NCI-H524 treated with DMSO at 0.1 percent for 48 hours (cell line): ENCODE results near the gene KCNQ1.

ENCODE experiments used
- DNase-seq: peaks from one replicate; lab custom pipeline; 2025; lab: John Stamatoyannopoulos, UW

Gene KCNQ1

GRCh38 chr11:2700415-2701211, 255.8 kb downstream of the KCNQ1 start:
- DNase-seq = no peak

DNA sequence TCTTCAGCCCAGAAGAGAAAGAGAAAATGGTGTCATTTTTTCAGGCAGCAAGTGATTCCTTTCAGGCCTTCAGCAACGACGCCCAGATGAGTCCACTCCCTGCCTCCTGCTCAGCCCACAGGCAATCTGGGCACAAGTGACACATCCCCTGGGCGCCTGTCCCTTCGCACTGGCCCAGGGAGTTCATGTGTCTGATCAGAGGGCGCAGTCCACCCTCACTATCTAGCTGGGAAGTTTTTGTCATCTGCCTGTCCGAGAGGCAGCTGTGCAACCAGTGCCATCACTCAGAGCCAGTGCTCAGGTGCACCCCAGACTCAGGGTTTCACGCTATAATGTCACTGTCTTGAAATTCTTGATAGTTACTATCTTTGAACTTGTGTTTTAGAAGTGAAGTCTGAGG, 256.4 kb downstream of the KCNQ1 start:
- DNase-seq = no peak

DNA sequence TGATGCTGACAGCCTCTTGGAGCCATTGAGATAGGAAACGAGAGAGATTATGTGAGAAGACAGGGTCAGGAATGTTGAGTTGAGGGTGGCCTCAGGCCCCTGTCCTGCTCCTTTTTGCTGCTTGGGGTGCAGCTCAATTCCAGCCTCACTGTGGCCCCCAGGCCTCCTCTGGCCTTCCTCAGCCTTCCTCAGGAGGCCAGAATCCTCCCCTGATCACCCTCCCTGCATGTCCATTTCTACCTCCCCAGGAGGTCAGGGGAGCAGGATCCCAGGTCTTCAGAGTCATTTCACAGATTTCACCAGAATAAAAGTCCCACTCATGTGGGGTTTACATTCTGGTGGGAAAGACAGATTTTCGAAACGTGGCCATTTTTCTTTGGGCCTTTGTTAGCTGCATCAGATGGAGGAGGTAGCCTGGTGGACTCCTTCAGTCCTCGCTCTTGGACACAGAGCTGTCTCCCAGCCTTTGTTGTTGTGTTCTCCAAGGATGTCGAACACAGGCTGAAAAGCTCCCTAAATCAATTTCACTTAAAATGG, 257.2 kb downstream of the KCNQ1 start:
- DNase-seq = no peak

DNA sequence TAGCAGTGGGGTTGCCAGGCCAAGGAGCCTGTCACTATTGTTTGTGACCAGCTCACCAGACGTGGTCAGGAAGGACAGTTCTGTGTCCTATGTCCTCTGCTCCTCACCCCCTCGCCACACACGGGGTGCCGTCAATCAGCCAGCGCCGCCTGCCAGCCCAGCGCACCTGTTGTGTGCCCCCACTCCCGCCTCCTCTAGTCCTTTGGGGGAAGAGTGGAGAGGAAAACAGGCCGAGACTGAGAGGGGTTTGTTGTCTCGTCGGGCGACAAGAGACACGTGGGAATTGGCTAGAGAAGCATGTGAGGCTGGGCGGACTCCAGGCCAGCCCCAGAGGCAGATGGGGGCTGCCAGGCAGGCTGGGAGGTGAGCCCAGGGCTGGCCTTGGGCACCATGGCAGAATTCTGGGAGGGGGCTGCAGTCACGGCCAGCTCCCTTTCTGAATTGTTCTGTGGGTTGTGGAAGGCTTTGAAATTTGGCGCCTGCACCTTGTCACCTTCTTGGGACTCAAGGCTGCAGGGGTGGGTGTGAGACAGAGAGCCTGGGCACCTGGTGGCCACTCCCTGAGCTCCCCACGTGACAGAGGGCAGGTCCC, 258.1 kb downstream of the KCNQ1 start:
- DNase-seq = no peak

GRCh38 chr11:2703363-2704141, 258.7 kb downstream of the KCNQ1 start:
- DNase-seq = peak; percentile 42

GRCh38 chr11:2704356-2704755, 259.5 kb downstream of the KCNQ1 start:
- DNase-seq = no peak

DNA sequence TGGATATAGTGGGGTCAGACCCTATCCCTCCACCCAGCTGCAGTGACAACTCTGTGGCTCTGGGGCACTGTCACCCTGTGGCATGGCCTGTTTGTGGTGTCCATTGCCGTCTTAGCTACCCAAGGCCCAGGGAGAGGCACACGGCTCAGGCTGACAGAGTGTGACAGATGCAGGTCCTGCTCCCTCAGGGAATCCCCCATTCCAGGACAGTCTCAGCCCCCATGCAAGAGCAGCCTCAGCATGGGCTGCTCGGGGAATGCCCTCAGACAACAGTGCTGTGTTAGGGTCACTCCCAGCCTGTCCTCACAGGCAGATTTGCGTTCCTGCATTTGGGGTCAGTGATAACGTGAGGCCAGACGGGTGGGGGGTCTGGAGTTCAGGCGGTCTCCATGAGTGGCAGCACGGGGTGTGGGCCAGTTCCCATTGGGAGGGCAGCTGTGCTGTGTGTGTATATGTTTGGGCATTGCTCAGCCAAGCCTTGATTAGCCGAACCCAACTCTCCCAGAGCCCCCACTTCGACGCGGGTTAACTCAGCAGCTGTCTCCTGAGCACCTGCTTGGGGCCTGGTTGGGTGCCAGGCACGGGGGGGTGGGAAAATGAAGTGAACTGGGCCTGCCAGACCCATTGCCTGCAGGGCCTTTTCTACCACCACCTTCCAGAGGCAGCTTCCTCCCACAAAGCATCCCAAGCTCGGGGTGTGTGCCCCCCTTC, 260.2 kb downstream of the KCNQ1 start:
- DNase-seq = no peak

DNA sequence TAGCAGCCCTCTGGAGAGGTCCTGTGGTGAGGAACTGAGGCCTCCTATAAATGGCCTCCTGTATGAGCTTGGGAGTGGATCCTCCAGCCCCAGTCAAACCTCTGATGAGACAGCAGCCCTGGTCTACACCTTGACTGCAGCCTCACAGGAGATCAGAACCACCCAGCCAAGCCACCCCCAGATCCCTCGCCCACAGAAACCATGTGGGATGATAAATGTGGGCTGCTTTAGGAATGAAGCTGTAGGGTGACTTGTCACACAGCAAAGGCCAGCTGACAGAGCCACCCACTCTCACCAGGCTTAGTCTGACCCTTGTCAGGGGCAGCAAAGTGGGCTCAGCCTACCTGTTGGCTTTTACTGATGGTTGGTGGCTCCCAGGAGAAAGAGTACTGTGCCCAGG, 261.5 kb downstream of the KCNQ1 start:
- DNase-seq = no peak

- DNase-seq = no peak
Observed at GRCh38 chr11:2707736-2708135, 262.9 kb downstream of the KCNQ1 start.

DNA sequence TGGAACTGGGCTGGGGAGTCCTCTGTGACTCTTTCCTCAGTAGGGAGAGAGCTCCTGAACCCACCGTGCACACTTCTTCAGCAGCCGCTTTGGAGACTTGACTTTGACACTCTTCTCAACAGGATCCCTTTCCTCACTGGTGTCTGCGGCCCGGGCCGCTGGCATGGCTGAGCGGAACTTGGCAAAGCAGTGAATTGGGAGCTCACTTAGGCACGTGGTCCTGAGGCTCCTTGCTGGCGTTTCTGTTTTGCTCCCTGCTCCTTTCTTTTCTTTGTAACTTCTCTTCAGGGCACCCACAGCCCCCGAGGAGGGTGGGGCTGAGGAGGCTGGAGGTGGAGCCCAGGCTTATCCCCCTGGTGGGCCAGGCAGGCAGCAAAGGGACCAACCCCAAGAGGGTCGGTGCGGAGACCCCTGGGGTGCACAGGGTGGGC, 263.4 kb downstream of the KCNQ1 start:
- DNase-seq = no peak

DNA sequence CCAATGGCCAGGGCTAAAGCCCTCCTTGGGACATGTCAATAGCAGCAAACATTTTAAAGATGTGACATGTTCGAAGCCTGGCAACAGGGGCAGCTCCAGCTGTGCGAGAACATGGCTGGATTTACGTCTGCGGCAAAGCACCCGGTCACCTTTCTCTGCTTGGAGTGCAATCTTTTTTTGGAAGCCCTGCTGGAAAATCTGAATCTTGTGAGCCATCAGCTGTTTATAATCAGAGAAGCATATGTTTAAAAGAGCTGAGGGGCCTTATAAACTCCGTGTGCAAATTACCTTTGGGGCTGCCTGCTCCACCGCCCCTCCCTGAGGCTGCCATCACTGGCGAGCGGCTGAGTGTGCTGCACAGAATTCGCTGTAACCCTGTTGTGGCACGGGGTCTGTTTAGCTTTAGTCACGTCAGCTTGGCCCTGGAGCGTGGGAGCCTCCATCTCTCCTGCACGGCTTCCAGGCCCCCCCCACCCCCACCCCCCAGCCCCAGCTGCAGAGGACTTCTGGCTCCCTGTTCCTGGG, 264.0 kb downstream of the KCNQ1 start:
- DNase-seq = no peak

GRCh38 chr11:2709429-2709828, 264.6 kb downstream of the KCNQ1 start:
- no peak for DNase-seq

DNA sequence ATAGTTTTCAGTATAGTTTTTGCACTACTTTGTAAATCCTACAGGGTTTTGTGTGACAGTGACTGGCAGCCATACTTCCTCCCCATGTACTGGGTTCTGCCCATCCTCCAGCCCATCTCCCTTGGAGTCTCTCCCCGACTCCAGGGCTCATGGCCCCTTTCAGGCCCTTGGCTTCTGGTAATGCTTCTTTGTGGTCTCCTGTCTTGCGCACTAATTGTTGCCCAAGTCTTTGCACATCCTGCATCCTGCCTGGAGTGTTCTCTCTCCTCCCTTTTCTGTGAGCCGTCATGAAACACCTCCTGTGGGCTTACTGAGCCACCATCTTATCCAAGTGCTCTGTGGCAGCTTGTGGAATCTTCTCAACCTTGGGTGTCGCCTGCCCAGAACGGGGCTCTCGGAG, 266.4 kb downstream of the KCNQ1 start:
- DNase-seq = no peak

DNA sequence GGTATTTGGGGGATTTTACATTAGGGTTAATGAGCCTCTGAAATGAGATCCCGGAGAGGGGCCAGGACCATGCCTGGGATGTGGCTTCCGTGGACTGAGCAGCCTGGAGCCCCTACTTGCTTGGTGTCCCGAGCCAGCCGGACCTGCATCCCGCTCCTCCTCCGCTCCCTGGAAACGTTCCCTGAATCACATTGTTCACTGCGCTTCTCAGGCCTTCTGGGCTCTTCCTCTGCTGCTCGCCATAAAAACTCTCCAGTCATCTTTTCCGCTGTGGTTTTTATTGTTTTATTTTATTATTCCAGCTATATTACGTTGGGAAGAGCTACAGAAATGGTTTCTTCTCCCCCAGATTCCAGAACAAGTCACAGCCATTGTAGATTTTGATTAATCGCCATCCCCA, 268.3 kb downstream of the KCNQ1 start:
- no peak for DNase-seq

- no peak for DNase-seq
Observed at GRCh38 chr11:2713661-2714462, 269.1 kb downstream of the KCNQ1 start.

GRCh38 chr11:2714463-2714800, 269.6 kb downstream of the KCNQ1 start:
- no peak for DNase-seq

- no peak for DNase-seq
Observed at GRCh38 chr11:2714871-2715270, 270.1 kb downstream of the KCNQ1 start.

GRCh38 chr11:2715716-2716350, 271.0 kb downstream of the KCNQ1 start:
- no peak for DNase-seq

GRCh38 chr11:2716376-2717095, 271.7 kb downstream of the KCNQ1 start:
- DNase-seq = no peak
